ENCODE measurements around the gene LNX1. TPM values are rescaled to one million over a fixed set of nuclear protein-coding genes. Genes with fewer than 3 reads are reported as not detected.

Gene LNX1
- total and polyA plus RNA-seq, 2 of the 8 experiments (the other 6 are each of a cell fraction or from before 2014, with no cell fraction given): 2.7 to 3.8 TPM

DNA sequence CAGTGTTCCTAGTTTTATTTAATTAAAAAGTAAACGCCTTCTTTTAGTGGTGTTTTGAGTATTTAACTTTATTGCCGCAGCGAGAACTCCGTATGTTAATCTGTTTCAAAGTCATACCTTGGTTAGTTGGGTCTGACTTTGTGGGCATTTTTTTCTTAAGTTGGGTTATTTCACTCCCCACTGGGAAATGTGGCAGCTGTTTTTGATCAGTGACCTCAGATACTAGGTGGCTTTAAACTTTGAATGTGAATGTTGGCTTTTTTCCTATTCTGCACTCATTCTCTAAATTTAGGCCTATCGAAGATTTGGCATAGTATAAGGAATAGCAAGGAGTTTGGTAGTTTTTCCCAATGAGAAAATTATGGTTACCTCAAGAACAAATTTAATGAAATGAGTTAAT lies 127.9 kb downstream of the LNX1 start (continued):
- TF ChIP-seq JUN (IDR thresholded peaks at IDR 0.05; ENCODE audit: low read depth, low read length): no peak
- no peak for TF ChIP-seq EP300 (IDR thresholded peaks at IDR 0.05; ENCODE audit: borderline replicate concordance in 1 of 2, low read depth in 2 of 2, low read length in 2 of 2)
- no peak for TF ChIP-seq MAFK (IDR thresholded peaks at IDR 0.05; ENCODE audit: low read depth, low read length)
- no peak for TF ChIP-seq JUND (IDR thresholded peaks at IDR 0.05; ENCODE audit: low read length)
- TF ChIP-seq EGR1 (IDR thresholded peaks at IDR 0.05; ENCODE audit: borderline replicate concordance, low read depth, low read length): no peak
- no peak for TF ChIP-seq RBBP5 (IDR thresholded peaks at IDR 0.05; ENCODE audit: borderline replicate concordance, low read depth, low read length)

Measured in H1 (cell line).